Activated CD4-positive, alpha-beta T cell treated with anti-CD3 and anti-CD28 coated beads, Interleukin-2, amount 50 U/mL, for 48 hours (primary cell): ENCODE data around the gene PTPN12.
A peak's percentile ranks its signal among the peaks of the same experiment; 100 is the strongest.
"Not testable (repeated sequence)": the region's sequence is repeated elsewhere in the genome, so short reads cannot be mapped to it uniquely, and the experiment has no call there.

Experiments used
- DNase-seq, 2 experiments: peaks; one replicate each; pipeline ENCODE4 v3.0.0-alpha.2; 2020

PTPN12 gene

DNA sequence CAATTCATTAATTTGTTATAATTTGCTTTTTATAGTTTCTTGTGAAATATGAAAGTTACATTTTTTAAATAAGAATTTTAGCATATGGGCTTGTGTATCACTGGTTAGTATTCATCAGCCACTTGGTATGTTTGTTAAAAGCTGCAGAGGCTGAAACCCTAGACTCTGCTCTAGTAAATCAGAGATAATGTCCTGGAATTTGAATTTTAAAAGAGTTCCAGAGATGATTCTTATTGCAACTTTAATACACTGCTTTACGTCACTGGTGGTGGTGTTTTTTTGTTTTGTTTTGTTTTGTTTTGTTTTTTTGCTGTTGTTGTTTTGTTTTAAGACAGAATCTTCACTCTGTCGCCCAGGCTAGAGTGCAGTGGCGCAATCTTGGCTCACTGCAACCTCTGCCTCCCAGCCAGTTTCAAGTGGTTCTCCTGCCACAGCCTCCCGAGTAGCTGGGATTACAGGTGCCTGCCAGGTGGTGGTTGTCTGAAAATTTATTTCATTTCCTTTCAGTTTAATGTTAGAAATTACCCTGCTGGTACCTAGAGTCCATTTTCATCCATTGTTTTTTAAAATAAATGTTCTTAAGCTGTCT is 43.8 kb downstream of the PTPN12 start:
- DNase-seq, result no peak

DNA sequence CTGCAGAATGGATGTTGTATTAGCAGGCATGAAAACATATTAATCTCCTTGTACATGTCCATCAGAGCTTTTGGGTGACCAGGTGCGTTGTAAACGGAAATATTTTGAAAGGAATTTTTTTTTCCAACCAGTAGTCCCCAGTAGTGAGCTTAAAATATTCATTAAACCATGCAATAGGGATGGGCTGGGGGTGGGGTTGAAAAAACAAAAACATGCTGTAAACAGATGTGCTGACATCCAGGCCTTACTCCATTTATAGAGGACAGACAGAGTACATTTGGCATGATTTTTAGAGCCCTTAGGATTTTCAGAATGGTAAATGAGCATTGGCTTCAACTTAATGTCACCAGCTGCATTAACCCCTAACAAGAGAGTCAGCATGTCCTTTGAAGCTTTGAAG is 50.2 kb downstream of the PTPN12 start:
- DNase-seq, result no peak

DNA sequence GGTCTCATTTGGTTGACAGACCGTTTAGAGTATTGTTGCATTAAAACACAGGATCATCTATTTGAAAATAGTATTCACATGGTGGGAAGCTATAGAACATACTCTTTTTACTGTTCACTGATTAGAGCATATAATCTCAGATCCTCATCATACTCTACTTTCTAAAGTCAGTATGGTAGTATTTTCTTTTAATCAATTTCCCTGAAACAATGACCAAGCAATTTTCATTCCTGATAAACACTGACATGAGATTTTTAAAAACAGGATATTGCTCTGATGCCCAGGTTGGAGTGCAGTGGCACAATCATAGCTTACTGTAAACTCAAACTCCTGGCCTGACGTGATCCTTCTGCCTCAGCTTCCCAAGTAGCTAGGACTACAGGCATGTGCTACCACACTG is 63.9 kb downstream of the PTPN12 start:
- DNase-seq, result no peak

DNA sequence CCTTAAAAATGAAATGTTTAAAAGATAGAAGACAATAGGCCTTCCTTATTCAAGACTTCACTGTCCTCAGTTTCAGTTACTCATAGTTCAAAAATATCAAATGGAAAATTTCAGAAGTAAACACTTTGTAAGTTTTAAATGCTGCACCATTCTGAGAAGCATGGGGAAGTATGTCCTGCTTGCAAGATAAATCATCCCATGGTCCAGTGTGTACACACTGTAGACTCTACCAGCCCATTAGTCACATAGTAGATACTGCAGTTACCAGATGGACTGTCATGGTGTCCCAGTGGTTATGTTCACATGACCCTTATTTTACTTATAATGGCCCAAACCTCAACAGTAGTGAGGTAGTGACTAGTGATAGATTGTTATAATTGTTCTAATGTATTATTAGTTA is 69.5 kb downstream of the PTPN12 start:
- no peak for DNase-seq

DNA sequence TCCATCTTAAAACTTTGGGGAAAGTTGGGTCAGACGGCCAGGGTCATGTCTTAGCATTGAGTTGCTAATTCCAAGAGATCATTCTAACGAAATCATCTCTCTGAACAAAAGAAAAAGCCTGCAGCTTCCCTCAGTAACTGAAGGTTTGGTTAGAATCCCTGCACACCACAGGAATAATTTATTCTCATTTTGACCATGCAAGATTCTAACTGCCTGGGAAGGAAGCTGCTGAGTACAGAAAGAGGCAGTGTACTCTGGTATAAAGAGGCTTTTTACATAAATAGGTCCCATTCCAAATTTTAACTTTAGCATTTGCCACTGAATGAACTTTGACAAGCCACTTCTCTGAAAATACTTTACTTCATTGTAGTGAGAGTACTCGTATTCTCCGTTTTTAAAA is 82.2 kb downstream of the PTPN12 start:
- no peak for DNase-seq

DNA sequence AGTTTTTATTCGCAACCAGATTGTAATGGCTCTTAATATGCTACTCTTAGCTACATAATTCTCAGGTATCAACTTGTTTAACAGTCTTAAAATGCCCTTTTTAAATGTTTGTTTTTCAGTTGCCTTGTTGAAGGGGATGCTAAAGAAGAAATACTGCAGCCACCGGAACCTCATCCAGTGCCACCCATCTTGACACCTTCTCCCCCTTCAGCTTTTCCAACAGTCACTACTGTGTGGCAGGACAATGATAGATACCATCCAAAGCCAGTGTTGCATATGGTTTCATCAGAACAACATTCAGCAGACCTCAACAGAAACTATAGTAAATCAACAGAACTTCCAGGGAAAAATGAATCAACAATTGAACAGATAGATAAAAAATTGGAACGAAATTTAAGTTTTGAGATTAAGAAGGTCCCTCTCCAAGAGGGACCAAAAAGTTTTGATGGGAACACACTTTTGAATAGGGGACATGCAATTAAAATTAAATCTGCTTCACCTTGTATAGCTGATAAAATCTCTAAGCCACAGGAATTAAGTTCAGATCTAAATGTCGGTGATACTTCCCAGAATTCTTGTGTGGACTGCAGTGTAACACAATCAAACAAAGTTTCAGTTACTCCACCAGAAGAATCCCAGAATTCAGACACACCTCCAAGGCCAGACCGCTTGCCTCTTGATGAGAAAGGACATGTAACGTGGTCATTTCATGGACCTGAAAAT is 89.7 kb downstream of the PTPN12 start:
- DNase-seq, result no peak

DNA sequence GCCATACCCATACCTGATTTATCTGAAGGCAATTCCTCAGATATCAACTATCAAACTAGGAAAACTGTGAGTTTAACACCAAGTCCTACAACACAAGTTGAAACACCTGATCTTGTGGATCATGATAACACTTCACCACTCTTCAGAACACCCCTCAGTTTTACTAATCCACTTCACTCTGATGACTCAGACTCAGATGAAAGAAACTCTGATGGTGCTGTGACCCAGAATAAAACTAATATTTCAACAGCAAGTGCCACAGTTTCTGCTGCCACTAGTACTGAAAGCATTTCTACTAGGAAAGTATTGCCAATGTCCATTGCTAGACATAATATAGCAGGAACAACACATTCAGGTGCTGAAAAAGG is 90.2 kb downstream of the PTPN12 start:
- no peak for DNase-seq

DNA sequence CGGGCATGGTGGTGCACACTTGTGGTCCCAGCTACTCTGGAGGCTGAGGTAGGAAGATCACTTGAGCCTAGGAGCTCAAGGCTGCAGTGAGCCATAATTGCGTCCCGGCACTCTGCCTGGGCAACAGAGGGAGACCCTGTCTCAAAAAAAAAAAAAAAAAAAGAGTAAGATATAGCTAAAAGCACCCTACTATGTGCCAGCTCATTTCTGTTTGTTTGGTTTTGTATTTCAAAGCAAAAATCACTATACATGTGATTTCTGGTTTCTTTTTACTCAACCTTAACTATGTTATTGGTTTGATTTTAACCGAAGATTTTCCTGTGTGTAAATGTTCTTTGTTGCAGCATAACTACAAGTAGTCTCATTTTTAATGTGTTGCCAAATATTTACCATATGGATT is 92.7 kb downstream of the PTPN12 start:
- DNase-seq, result no peak

DNA sequence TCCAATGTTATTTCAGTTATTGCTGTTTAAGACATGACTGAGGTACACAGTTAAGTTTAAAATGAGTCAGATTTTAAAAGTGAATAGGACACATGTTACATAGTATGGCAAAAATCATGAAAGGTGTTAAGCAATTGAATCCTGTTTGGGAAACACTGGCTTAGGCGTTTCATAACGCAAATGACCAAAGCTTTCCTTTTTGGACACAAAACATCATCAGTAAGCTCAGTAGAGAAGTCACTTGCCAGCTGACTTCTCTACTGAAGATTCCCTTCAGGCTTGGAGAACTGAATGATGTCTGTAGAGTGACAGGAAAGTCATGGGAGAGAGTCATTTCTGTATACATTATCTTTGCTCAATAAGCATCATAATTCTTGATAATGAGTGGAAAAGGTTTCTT is 94.7 kb downstream of the PTPN12 start:
- no peak for DNase-seq

DNA sequence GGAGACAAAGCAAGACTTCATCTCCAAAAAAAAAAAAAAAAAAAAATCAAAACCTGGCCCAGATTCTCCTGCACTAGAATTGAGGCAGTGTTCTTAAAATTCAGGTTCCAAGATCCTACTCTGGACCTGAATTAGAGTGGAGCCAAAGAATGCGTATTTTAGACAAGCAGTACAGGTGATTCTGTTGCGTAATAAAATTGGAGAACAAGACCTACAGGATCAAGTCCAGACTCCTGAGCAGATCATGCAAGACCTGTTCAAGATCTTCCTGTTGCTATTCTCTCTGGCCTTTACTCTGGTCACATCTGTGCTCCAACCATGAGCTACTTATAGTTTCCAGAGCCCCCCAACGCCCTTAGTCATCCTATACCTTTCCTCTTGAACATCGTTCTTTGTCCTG is 107.7 kb downstream of the PTPN12 start:
- no peak for DNase-seq

DNA sequence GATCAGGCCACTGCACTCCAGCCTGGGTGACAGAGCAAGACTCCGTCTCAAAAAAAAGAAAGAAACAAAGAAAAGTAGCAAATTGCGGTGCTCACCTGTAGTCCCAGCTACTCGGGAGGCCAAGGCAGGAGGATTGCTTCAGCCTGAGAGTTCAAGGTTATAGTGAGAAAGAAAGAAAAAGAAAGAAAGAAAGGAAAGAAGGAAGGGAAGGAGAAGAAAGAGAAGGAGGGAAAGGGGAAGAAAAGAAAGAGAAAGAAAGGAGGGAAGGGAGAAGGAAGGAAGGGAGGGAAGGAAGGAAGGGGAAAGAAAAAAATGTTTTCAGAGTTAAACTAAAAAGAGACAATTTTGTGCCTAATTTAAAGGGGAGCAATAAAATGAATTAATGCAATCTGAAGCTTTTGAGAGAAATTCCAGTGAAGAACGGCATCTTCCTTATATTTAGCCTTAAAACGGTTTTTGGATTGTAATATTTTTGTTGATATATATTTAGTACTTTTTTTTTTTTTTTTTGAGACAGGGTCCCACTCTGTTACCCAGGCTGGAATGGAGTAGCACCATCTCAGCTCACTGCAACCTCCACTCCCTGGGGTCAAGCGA is 111.7 kb downstream of the PTPN12 start:
- no peak for DNase-seq

DNA sequence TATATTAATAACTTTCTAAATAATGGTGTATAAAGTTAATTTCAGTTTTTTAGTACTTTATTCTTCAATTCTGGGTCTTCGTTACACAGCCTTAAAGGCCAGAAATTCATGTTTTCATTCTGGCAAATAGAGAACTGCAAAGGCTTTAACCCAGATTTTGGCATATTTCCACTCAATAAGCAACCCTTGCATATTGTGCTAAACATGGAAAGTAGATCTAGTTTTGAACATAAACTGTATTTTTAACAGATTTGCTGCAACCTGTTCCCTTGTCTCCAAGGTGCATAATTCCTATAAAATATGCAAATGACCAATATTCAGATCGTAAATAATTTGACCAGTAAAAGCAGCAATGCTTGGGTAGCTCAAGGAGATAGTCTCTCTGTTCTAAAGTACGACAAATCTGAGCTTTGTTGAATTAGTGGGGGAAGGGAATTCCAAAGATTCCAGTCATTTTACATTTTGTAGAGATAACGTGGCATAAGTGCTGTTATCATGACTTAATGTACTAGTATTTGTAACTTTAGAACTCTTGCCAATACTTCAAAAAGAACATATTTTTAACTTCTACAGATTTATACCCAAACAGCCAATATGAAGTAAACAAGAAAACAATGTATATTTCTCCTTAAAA is 112.7 kb downstream of the PTPN12 start:
- no peak for DNase-seq

DNA sequence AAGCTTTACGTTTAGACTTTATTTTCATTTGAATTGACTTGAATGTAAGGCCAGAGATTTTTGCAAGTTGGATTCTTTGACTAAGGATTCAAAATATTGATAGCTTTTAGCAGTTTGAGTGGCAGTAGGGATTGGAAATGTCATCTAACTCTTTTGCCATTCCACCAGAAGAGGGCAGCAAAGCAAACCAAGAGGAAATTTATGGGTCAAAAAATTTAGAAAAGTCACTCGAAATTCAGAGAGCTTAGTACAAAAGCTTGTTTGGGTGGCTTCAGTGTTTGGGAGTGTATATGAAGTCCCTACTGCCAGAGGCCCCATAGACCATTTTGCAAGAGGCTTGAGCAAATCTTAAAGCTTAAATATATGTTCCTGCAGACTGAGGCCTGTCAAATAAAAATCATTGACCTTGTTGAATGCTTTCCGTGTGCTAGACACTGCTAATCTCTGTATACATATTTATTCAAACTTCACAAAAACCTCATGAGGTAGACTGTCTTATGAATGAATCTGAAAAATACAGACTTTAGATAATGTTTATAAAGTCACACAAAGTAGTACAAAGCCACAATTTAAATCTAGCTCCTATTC is 114.6 kb downstream of the PTPN12 start:
- DNase-seq, result peak in 1 of 2 experiments; percentile 21

DNA sequence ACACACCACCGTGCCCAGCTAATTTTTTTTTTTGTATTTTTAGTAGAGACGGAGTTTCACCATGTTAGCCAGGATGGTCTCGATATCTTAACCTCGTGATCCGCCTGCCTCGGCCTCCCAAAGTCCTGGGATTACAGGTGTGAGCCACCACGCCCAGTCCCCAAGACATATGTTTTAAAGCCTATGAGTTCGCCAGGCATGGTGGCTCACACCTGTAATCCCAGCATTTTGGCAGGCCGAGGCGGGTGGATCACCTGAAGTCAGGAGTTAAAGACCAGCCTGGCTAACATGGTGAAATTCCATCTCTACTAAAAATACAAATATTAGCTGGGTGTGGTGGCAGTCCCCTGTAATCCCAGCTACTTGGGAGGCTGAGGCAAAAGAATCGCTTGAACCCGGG is 115.7 kb downstream of the PTPN12 start:
- not testable (repeated sequence) for DNase-seq

DNA sequence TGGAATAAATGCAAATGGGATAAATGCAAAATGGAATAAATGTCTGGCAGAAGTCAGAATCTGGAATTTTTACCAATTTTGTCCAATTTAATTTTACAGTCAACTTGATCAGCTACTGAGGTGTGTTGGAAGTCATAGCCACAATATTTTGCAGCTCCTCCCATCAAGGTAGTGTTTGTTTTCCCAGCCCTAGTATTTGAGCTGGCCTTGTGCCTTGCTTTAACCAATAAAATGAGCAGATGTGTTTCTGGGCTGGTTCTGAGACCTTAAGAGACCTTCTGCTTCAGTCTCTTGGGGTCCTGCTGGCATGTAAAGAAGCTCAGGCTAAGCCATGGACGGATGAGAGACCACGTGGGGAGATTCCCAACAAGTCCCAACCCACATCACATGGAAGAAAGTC is 116.5 kb downstream of the PTPN12 start:
- DNase-seq, result no peak

DNA sequence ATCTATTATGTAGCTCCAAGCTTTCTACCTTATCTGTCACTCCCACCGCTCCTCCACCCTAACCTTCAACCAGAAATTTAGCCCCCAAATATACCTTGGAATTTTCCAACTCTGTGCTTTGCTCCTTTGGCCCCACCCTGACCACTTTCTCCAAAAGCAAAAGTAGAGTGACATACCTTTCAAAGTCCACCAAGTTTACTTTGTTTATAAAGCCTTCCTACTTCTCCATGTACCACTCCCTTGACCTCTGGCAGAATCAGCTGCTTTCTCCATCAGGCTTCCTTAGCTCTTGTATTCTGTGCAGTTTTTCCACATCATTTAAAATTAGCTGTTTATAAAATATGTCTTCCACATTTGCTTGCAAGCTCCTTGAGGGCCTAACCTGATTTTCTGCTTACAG is 118.3 kb downstream of the PTPN12 start:
- no peak for DNase-seq

DNA sequence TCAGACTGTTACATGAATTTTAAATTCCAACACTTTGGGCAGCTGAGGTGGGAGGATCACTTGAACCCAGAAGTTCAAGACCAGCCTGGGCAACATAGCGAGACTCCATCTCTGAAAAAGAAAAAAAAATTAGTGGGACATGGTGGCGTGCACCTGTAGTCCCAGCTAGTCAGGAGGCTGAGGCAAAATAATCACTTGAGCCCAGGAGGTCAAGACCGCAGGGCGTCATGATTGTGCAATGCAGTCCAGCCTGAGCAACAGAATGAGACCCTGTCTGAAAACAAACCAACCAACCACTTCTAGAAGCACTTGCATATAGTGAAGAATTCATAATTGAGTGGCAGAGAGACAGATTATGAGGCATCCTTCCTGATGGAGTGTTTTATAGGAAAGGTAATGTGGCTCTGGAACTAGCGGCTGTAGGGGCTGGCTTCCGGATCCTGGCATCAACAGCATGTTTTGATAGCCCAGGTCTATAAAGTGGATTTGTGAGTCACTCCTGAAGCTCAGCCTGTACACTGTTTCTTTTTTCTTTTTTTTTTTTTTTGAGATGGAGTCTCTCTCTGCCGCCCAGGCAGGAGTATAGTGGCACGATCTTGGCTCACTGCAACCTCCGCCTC is 118.9 kb downstream of the PTPN12 start:
- DNase-seq, result no peak

DNA sequence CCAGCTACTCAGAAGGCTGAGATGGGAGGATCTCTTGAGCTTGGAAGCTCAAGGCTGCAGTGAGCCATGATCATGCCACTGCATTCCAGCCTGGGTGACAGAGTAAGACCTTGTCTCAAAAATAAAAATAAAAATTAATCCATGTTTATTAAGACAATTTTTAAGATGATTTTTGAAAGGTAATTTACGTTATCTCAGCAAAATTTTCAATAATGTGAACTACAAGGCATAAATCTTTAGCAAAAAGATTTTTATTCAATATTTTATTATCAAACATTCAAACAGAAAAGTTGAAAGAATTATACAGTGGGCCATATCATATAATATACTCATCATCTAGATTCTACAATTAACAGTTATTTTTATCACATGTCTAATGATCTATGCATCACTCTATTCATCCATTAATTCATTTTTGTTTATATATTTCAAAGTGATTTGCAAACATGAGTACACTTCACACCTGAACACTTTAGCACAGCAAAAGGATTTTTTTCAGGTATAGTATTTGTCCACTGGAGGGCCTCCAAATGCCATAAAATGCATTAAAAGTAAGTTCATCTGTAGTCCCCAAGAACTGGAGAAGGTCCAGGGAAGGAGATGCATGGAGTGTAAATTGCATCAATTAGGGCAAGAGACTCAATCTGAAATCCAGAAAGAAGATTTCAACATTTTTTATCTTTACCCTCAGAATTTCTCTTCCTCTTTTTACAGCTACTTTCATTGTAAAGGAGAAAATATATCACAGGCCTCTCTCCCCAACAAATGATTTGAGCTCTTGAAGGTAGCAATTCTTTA is 120.5 kb downstream of the PTPN12 start:
- DNase-seq, result no peak

DNA sequence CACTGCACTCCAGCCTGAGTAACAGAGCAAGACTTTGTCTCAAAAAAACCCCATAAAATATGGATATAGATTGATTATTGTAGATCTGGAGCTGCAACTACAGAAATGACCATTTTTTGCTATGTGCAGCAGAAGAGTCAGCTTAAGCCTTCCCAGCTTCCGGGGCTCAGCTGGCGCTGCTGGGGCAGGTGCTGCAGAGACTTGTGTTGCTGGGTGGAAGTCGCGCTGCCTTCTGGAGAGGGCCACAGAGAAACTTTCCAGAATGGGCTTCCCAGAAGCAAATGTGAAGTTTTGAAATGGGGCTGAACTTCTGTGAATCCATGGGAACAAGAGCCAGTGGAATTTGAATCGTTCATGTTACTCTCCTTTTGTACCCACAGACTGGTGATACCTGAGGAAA is 121.8 kb downstream of the PTPN12 start:
- DNase-seq, result no peak

DNA sequence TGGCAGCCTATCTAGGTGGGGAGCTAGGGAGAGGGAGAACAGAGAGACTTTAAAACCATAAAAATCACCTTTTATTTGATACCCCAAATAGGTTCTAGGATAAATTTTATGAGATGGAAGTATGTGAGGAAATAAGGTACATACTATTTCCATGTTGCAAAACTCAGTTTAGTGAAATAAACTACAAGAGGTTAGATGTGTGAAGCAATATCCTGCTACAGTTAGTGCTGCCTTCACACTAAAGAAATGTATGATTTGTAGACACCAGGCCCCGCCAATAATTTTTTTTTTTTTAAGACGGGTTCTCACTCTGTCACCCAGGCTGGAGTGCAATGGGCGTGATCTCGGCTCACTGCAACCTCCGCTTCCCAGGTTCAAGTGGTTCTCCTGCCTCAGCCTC is 124.7 kb downstream of the PTPN12 start:
- no peak for DNase-seq

DNA sequence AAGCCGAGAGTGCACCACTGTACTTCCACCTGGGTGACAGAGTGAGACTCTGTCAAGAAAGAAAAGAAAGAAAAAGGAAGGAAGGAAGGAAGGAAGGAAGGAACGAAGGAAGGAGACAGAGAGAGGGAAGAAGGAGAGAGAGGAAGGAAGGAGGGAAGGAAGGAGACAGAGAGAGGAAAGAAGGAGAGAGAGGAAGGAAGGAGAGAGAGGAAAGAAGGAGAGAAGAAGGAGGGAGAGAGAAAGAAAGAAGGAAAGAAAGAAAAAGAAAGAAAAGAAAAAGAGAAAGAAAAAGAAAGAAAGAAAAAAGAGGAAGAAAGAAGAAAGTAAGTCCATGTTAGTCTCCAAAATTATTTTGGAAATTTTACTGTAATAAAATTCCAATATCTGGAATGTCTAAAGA is 125.8 kb downstream of the PTPN12 start:
- no peak for DNase-seq

DNA sequence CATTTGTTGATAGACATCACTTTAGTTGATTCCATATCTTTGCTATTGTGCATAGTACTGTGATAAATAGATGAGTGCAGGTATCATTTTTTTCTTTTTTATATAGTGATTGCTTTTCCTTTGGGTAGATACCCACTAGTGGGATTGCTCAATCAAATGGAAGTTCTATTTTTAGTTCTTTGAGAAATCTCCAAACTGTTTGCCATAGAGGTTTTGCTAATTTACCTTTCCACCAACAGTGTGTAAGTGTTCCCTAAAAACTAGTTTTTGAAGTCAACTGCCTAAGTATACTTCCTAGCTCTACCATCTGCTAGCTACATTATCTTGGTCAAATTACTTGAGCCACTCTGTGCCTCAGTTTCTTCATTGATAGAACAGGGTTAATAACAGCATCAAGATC is 127.6 kb downstream of the PTPN12 start:
- no peak for DNase-seq

DNA sequence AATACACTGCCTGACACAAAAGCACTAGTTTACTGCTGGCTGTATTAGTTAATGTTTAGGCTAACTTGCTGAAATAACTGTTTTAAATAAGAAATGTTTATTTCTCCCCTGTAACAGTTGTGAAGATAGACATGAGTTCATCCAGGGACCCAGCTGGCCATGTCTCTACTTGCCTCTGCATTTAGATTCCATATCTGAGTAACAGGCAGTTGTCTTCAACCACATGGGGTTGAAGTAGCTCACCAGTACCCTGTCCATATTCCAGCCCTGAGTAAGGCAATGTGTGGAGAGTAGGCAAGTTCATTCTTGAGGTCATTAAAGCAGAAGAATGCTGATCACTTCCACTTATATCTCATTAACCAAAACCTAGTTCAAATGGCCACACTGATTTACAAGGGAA is 128.1 kb downstream of the PTPN12 start:
- DNase-seq, result no peak
